Psoas muscle (tissue), 8 donors: ENCODE results near the gene HOXA9. TPM values are rescaled to one million over a fixed set of nuclear protein-coding genes. Genes with fewer than 3 reads are reported as not detected.

Experiments
- ATAC-seq, 4 donors: fragments of 200-7000 bp; cut with Tn5 transposase; one replicate each; pipeline ENCODE4 v1.9.1; 2020; ENCODE audit warnings: moderate library complexity in 3 of 4, mild to moderate bottlenecking in 2 of 4
- DNase-seq, 2 donors: peaks; one replicate each; pipeline ENCODE4 v3.0.0-alpha.2; 2020
- H3K27ac ChIP-seq: fragments of 200-600 bp; one replicate; pipeline ENCODE4 v1.8.0; 2022
- H3K27me3 ChIP-seq, 3 donors: fragments of 200-600 bp in 1 of 3; one replicate each; pipeline versions ENCODE4 v1.6.1 to v1.8.0; 2013 to 2022; ENCODE audit warnings: low read length in 2 of 3, mild to moderate bottlenecking in 2 of 3, moderate library complexity in 1 of 3; ENCODE audit not compliant: insufficient read depth in 3 of 3
- H3K36me3 ChIP-seq, 2 donors: fragments of 200-600 bp in 1 of 2; one replicate each; pipeline versions ENCODE4 v1.6.1 to v1.8.0; 2013 to 2022; ENCODE audit warnings: low read depth in 1 of 2, mild to moderate bottlenecking in 1 of 2, moderate library complexity in 1 of 2; ENCODE audit not compliant: insufficient read depth in 1 of 2
- H3K4me1 ChIP-seq: fragments of 200-600 bp; one replicate; pipeline ENCODE4 v1.8.0; 2022
- H3K4me3 ChIP-seq: fragments of 200-600 bp; one replicate; pipeline ENCODE4 v1.8.0; 2022; ENCODE audit warnings: mild to moderate bottlenecking
- H3K9me3 ChIP-seq: fragments of 200-600 bp; one replicate; pipeline ENCODE4 v1.8.0; 2022
- CTCF ChIP-seq: fragments of 200-600 bp; IDR thresholded peaks from one replicate; pipeline ENCODE4 v1.8.0; 2022; ENCODE audit warnings: antibody characterized with exemption
- WGBS, 3 donors: extraction: QIAGEN DNeasy Blood & Tissue Kit; methylation state at CpG; one replicate each; pipeline versions ENCODE4 v1.1.6 to v1.1.7; 2013; 5-methylcytosine and 5-hydroxymethylcytosine counted together
- intact Hi-C, 2 donors: fragments of 100-400 bp; cut with DNase I; formaldehyde crosslinking; loops; one replicate each; pipeline versions ENCODE4 v1.11.0 to v1.14.2; 2022
- polyA plus RNA-seq, 3 donors: library from polyadenylated mRNA; stranded (reverse); fragments of 200-250 nt; gene quantifications; one replicate each; pipeline ENCODE4 v1.2.3, GENCODE V29; 2013
- total RNA-seq, 4 donors: library from RNA; stranded (reverse); fragmentation: NEBNext Ultra II Directional in 2 of 4; extraction: Animal tissue kit (Norgen Biotek cat#: 25700) in 2 of 4; gene quantifications; one replicate each; pipeline versions ENCODE4 v1.2.1 to v1.2.4, GENCODE V29; 2021 to 2023
- donor health status: healthy with polysubstance abuse.
- donor health status: DM: no; HTN: no; CAD: no; lungs with moderate emphysema.
- donor health status: Bipolar disorder and iron deficiency.
- donor health status: healthy.
- donor health status: DM: yes; HTN: yes; CAD: no.
- donor health status: DM: no; HTN: no; CAD: no.
- donor health status: DM: no; HTN: no; CAD: no.
- donor health status: DM: yes; HTN: yes; CAD: no.

Gene HOXA9
- total and polyA plus RNA-seq, 7 donors: 0.81 to 55.9 (median 16.0) TPM; not detected in 1

- Histone ChIP-seq H3K27ac (peak overlapping the region; percentile 94), H3K4me1 (peaks cover 68% of the 10 kb centered on the region), H3K9me3 (no peaks in the 10 kb centered on the region), H3K27me3 (no peaks in the 10 kb centered on the region), H3K4me3 (peak overlapping the region; percentile 92), H3K36me3 (peaks cover 0 to 5% of the 10 kb centered on the region in 2 donors)
- no peak for TF ChIP-seq CTCF
- ATAC-seq (no peak), DNase-seq (peak in 1 of 2 donors; percentile 52)
- 29 to 55% (median 34%) methylated on average over 28 of the region's 28 CpGs for WGBS, 3 donors
- intact Hi-C loops: no loop called here
Observed at GRCh38 chr7:27128776-27129728, 36.3 kb downstream of the HOXA9 start.

GRCh38 chr7:27128034-27128433 lies 37.3 kb downstream of the HOXA9 start:
- Histone ChIP-seq H3K4me3 (no peak overlapping the region), H3K9me3 (no peaks in the 10 kb centered on the region), H3K27ac (peak overlapping the region; percentile 94), H3K36me3 (peaks cover 0 to 5% of the 10 kb centered on the region in 2 donors), H3K4me1 (peaks cover 57% of the 10 kb centered on the region), H3K27me3 (no peaks in the 10 kb centered on the region)
- DNase-seq (no peak), ATAC-seq (peak in 3 of 4 donors; percentile 59 to 63 (median 60))
- intact Hi-C loops: no loop called here
- 13 to 15% (median 13%) methylated on average over 2 of the region's 2 CpGs for WGBS, 3 donors
- no peak for TF ChIP-seq CTCF

- H3K4me3 ChIP-seq: no peak overlapping the region
- no peaks in the 10 kb centered on the region for H3K9me3 ChIP-seq
- peaks cover 0 to 12% of the 10 kb centered on the region in 2 donors for H3K36me3 ChIP-seq
- peaks cover 52% of the 10 kb centered on the region for H3K4me1 ChIP-seq
- ATAC-seq (no peak), DNase-seq (no peak)
- intact Hi-C loops: no loop called here
- no peak overlapping the region for H3K27ac ChIP-seq
- TF ChIP-seq CTCF: no peak
- no peaks in the 10 kb centered on the region for H3K27me3 ChIP-seq
- 40 to 49% (median 41%) methylated on average over 3 of the region's 3 CpGs for WGBS, 3 donors
Observed at GRCh38 chr7:27126596-27127327, 38.6 kb downstream of the HOXA9 start.

GRCh38 chr7:27125986-27126394 lies 39.3 kb downstream of the HOXA9 start:
- Histone ChIP-seq H3K27ac (peak overlapping the region; percentile 16), H3K27me3 (no peaks in the 10 kb centered on the region), H3K4me1 (peaks cover 51% of the 10 kb centered on the region), H3K4me3 (no peak overlapping the region), H3K36me3 (peaks cover 0 to 14% of the 10 kb centered on the region in 2 donors), H3K9me3 (no peaks in the 10 kb centered on the region)
- intact Hi-C loops: no loop called here
- DNase-seq (no peak), ATAC-seq (no peak)
- 38 to 53% (median 42%) methylated on average over 5 of the region's 5 CpGs for WGBS, 3 donors
- TF ChIP-seq CTCF: no peak
